Breast epithelium (tissue), 3 donors: ENCODE data around the gene INCA1.

Experiments
- POLR2AphosphoS5 ChIP-seq, 3 donors: sonication (generic); formaldehyde crosslinking; IDR thresholded peaks; one replicate each; pipeline ENCODE4 v1.6.1; 2017; ENCODE audit warnings: antibody characterized with exemption in 3 of 3
- TF ChIP-seq, protein P1 (sequence below), 3 donors: fragments of 450-650 bp; IDR thresholded peaks; one replicate each; pipeline ENCODE4 v1.5.1; 2016 to 2017; ENCODE audit warnings: antibody characterized with exemption in 3 of 3, mild to moderate bottlenecking in 3 of 3, moderate library complexity in 3 of 3

GRCh38 chr17:4986403-4986802, 10.9 kb downstream of the INCA1 start:
- TF ChIP-seq, protein P1, sequence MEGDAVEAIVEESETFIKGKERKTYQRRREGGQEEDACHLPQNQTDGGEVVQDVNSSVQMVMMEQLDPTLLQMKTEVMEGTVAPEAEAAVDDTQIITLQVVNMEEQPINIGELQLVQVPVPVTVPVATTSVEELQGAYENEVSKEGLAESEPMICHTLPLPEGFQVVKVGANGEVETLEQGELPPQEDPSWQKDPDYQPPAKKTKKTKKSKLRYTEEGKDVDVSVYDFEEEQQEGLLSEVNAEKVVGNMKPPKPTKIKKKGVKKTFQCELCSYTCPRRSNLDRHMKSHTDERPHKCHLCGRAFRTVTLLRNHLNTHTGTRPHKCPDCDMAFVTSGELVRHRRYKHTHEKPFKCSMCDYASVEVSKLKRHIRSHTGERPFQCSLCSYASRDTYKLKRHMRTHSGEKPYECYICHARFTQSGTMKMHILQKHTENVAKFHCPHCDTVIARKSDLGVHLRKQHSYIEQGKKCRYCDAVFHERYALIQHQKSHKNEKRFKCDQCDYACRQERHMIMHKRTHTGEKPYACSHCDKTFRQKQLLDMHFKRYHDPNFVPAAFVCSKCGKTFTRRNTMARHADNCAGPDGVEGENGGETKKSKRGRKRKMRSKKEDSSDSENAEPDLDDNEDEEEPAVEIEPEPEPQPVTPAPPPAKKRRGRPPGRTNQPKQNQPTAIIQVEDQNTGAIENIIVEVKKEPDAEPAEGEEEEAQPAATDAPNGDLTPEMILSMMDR (IDR thresholded peaks at IDR 0.05) = no peak
- no peak for TF ChIP-seq POLR2AphosphoS5 (IDR thresholded peaks at IDR 0.05)
